HEK293 (cell line): ENCODE results near the gene PARD3B.

Experiments used
- CTCF ChIA-PET: fragments of 350-600 bp; formaldehyde crosslinking; extraction: SDS; loops from one replicate; lab custom pipeline; 2021; ENCODE audit warnings: antibody characterized with exemption; lab: Yijun Ruan, JAX
- POLR2A ChIA-PET: fragments of 300-600 bp; formaldehyde crosslinking; extraction: SDS; loops from one replicate; lab custom pipeline; 2020; ENCODE audit warnings: antibody characterized with exemption, inconsistent platforms; lab: Yijun Ruan, JAX
- H3K27ac ChIP-seq: fragments of 200-500 bp; sonication (Bioruptor generic); 2 replicates; pipeline ENCODE4 v1.5.1; 2014; ENCODE audit warnings: low read depth, low read length, control low read depth, inconsistent platforms; ENCODE audit errors: extremely low read depth
- H3K36me3 ChIP-seq, 2 experiments: fragments of 200-500 bp in 1 of 2; sonication (Bioruptor generic) in 1 of 2; 1 replicate in 1 of 2; 2 replicates in 1 of 2; pipeline ENCODE4 v1.5.1; 2014 to 2017; ENCODE audit warnings: inconsistent platforms in 2 of 2, low read length in 2 of 2; ENCODE audit not compliant: control insufficient read depth in 2 of 2, insufficient read depth in 1 of 2
- H3K4me1 ChIP-seq: fragments of 200-500 bp; sonication (Bioruptor generic); 2 replicates; pipeline ENCODE4 v1.5.1; 2014; ENCODE audit warnings: mild to moderate bottlenecking, low read length, inconsistent platforms; ENCODE audit not compliant: control insufficient read depth, insufficient read depth
- H3K4me3 ChIP-seq: 2 replicates; pipeline ENCODE4 v1.5.1; 2011; ENCODE audit warnings: low read depth, mild to moderate bottlenecking, control low read depth, low read length, moderate library complexity
- H3K9me3 ChIP-seq: fragments of 200-500 bp; sonication (Bioruptor generic); 2 replicates; pipeline ENCODE4 v1.5.1; 2014; ENCODE audit warnings: low read depth, low read length, inconsistent platforms; ENCODE audit not compliant: control insufficient read depth, insufficient read depth
- ATF2 ChIP-seq: fragments of 450-650 bp; formaldehyde crosslinking; IDR thresholded peaks from 2 replicates; pipeline ENCODE4 v1.5.1; 2016; ENCODE audit warnings: missing biosample characterization, missing genetic modification characterization, low read depth
- GLI2 ChIP-seq: fragments of 450-650 bp; formaldehyde crosslinking; IDR thresholded peaks from 2 replicates; pipeline ENCODE4; 2017; ENCODE audit warnings: missing biosample characterization, missing genetic modification characterization, low read depth, borderline replicate concordance
- HIC1 ChIP-seq: fragments of 450-650 bp; formaldehyde crosslinking; IDR thresholded peaks from 2 replicates; pipeline ENCODE4 v1.5.1; 2016; ENCODE audit warnings: missing biosample characterization, missing genetic modification characterization
- PRDM2 ChIP-seq: fragments of 450-650 bp; formaldehyde crosslinking; IDR thresholded peaks from 2 replicates; pipeline ENCODE4 v1.5.1; 2016; ENCODE audit warnings: missing biosample characterization, missing genetic modification characterization, borderline replicate concordance
- PRDM6 ChIP-seq: fragments of 450-650 bp; formaldehyde crosslinking; IDR thresholded peaks from 2 replicates; pipeline ENCODE4 v1.5.1; 2017; ENCODE audit warnings: missing biosample characterization, missing genetic modification characterization
- ZBTB1 ChIP-seq: fragments of 450-650 bp; formaldehyde crosslinking; IDR thresholded peaks from 2 replicates; pipeline ENCODE4 v1.5.1; 2016; ENCODE audit warnings: missing biosample characterization, missing genetic modification characterization
- ZBTB17 ChIP-seq: fragments of 450-650 bp; formaldehyde crosslinking; IDR thresholded peaks from 2 replicates; pipeline ENCODE4 v1.5.1; 2016; ENCODE audit warnings: missing biosample characterization, missing genetic modification characterization
- ZBTB49 ChIP-seq: fragments of 450-650 bp; formaldehyde crosslinking; IDR thresholded peaks from 2 replicates; pipeline ENCODE4 v1.5.1; 2016; ENCODE audit warnings: missing biosample characterization, missing genetic modification characterization, low read depth
- ZIC2 ChIP-seq: fragments of 450-650 bp; formaldehyde crosslinking; IDR thresholded peaks from 2 replicates; pipeline ENCODE4 v1.5.1; 2016; ENCODE audit warnings: missing biosample characterization, missing genetic modification characterization
- ZNF155 ChIP-seq: fragments of 450-650 bp; formaldehyde crosslinking; IDR thresholded peaks from 2 replicates; pipeline ENCODE4 v1.5.1; 2016; ENCODE audit warnings: missing biosample characterization, missing genetic modification characterization
- ZNF157 ChIP-seq: fragments of 450-650 bp; formaldehyde crosslinking; IDR thresholded peaks from 2 replicates; pipeline ENCODE4 v1.5.1; 2016; ENCODE audit warnings: missing biosample characterization, missing genetic modification characterization
- ZNF169 ChIP-seq: fragments of 450-650 bp; formaldehyde crosslinking; IDR thresholded peaks from 2 replicates; pipeline ENCODE4 v1.5.1; 2016; ENCODE audit warnings: missing biosample characterization, missing genetic modification characterization
- ZNF362 ChIP-seq: fragments of 450-650 bp; formaldehyde crosslinking; IDR thresholded peaks from 2 replicates; pipeline ENCODE4 v1.5.1; 2016; ENCODE audit warnings: missing biosample characterization, missing genetic modification characterization
- ZNF830 ChIP-seq: fragments of 450-650 bp; IDR thresholded peaks from 2 replicates; pipeline ENCODE4 v1.5.0; 2018; ENCODE audit warnings: missing biosample characterization, missing genetic modification characterization, low read depth, mild to moderate bottlenecking, moderate library complexity

PARD3B gene

GRCh38 chr2:205617905-205618304, 1072.6 kb downstream of the PARD3B start:
- POLR2A ChIA-PET = no interaction called here
- TF ChIP-seq ZNF169 (tag by site-specific recombination) (no peak), PRDM6 (tag by site-specific recombination) (peak; percentile 20; the same call in 1 of the 2 replicates)
- no peak overlapping the region for H3K27ac ChIP-seq
- no peaks in the 10 kb centered on the region for H3K9me3 ChIP-seq
- H3K4me1 ChIP-seq = peaks cover 5% of the 10 kb centered on the region
- H3K4me3 ChIP-seq = no peak overlapping the region
- CTCF ChIA-PET = no interaction called here
- H3K36me3 ChIP-seq = no peaks in the 10 kb centered on the region

GRCh38 chr2:205619600-205619999, 1074.3 kb downstream of the PARD3B start:
- CTCF ChIA-PET = interaction anchor here (1.1 kb wide), 1 partner anchor 118 kb away, joined by 3 read pairs; no protein-coding TSS in a partner anchor
- TF ChIP-seq PRDM2 (no peak), ZNF155 (tag by site-specific recombination) (no peak), ZBTB49 (tag by site-specific recombination) (no peak), ZIC2 (no peak), ZNF362 (tag by site-specific recombination) (no peak), ZNF830 (tag by site-specific recombination) (no peak), HIC1 (no peak), ZBTB17 (tag by site-specific recombination) (no peak), ZNF157 (tag by site-specific recombination) (no peak), ZBTB1 (tag by site-specific recombination) (no peak), GLI2 (tag by site-specific recombination) (no peak), ATF2 (tag by site-specific recombination) (no peak)
- H3K4me1 ChIP-seq = no peaks in the 10 kb centered on the region
- no peaks in the 10 kb centered on the region for H3K9me3 ChIP-seq
- H3K27ac ChIP-seq = no peak overlapping the region
- POLR2A ChIA-PET = interaction anchor here (0.6 kb wide), 1 partner anchor 597 kb away, joined by 3 read pairs; no protein-coding TSS in a partner anchor
- no peak overlapping the region for H3K4me3 ChIP-seq
- no peaks in the 10 kb centered on the region for H3K36me3 ChIP-seq
